GM23338 (cell line): ENCODE results near the gene PXYLP1. TPM values are rescaled to one million over a fixed set of nuclear protein-coding genes. Genes with fewer than 3 reads are reported as not detected.

Experiments
- ATAC-seq: fragments of 200-7000 bp; cut with Tn5 transposase; 3 replicates; pipeline ENCODE4 v1.9.1; 2020
- DNase-seq: peaks from one replicate; pipeline ENCODE4 v3.0.0-alpha.2; 2015; ENCODE audit warnings: low spot score
- H2AFZ ChIP-seq: fragments of 200-600 bp; sonication (generic); 2 replicates; pipeline ENCODE4 v1.8.0; 2016; ENCODE audit warnings: antibody characterized with exemption, mild to moderate bottlenecking, moderate library complexity
- H3F3A ChIP-seq: fragments of 200-600 bp; sonication (generic); replicated peaks from 2 replicates; pipeline ENCODE4 v1.8.0; 2017; ENCODE audit warnings: antibody characterized with exemption, mixed run types, low read depth
- H3K27ac ChIP-seq: fragments of 200-600 bp; sonication (generic); 2 replicates; pipeline ENCODE4 v1.6.1; 2016; ENCODE audit warnings: low read depth
- H3K27me3 ChIP-seq: fragments of 200-600 bp; sonication (generic); 2 replicates; pipeline ENCODE4 v1.8.0; 2016; ENCODE audit warnings: mild to moderate bottlenecking, mixed run types, moderate library complexity; ENCODE audit not compliant: insufficient read depth
- H3K36me3 ChIP-seq: fragments of 200-600 bp; sonication (generic); 2 replicates; pipeline ENCODE4 v1.8.0; 2016; ENCODE audit warnings: mild to moderate bottlenecking; ENCODE audit not compliant: insufficient read depth
- H3K4me1 ChIP-seq: fragments of 200-600 bp; sonication (generic); 2 replicates; pipeline ENCODE4 v1.8.0; 2016; ENCODE audit warnings: mild to moderate bottlenecking, moderate library complexity; ENCODE audit not compliant: insufficient read depth
- H3K4me2 ChIP-seq: fragments of 200-600 bp; sonication (generic); 2 replicates; pipeline ENCODE4 v1.7.1; 2017; ENCODE audit warnings: mixed run types
- H3K4me3 ChIP-seq: fragments of 200-600 bp; sonication (generic); 2 replicates; pipeline ENCODE4 v1.6.1; 2016; ENCODE audit warnings: mixed run types
- H3K79me2 ChIP-seq: fragments of 200-600 bp; sonication (generic); replicated peaks from 2 replicates; pipeline ENCODE4 v1.8.0; 2017; ENCODE audit warnings: mild to moderate bottlenecking; ENCODE audit not compliant: insufficient read depth
- H3K9me2 ChIP-seq: fragments of 200-600 bp; sonication (generic); 2 replicates; pipeline ENCODE4 v1.8.0; 2017; ENCODE audit not compliant: insufficient read depth
- H4K20me1 ChIP-seq: fragments of 200-600 bp; sonication (generic); replicated peaks from 2 replicates; pipeline ENCODE4 v1.8.0; 2017; ENCODE audit warnings: mild to moderate bottlenecking; ENCODE audit not compliant: insufficient read depth
- H3K27ac Mint-ChIP-seq: 2 replicates; pipeline ENCODE4 v1.8.0; 2020; ENCODE audit warnings: inconsistent platforms, mild to moderate bottlenecking, moderate library complexity, mixed read lengths
- H3K27me3 Mint-ChIP-seq: 3 replicates; pipeline ENCODE4 v1.8.0; 2022; ENCODE audit warnings: low read depth, mild to moderate bottlenecking, moderate library complexity, mixed read lengths, inconsistent platforms; ENCODE audit not compliant: insufficient read depth, poor library complexity
- H3K36me3 Mint-ChIP-seq: 3 replicates; pipeline ENCODE4 v1.8.0; 2021; ENCODE audit warnings: low read depth, mild to moderate bottlenecking, inconsistent platforms, moderate library complexity, mixed read lengths
- H3K4me1 Mint-ChIP-seq: 3 replicates; pipeline ENCODE4 v1.8.0; 2020; ENCODE audit warnings: mild to moderate bottlenecking, inconsistent platforms, mixed read lengths
- H3K4me3 Mint-ChIP-seq: 3 replicates; pipeline ENCODE4 v1.8.0; 2021; ENCODE audit warnings: moderate library complexity, mild to moderate bottlenecking, inconsistent platforms, mixed read lengths
- H3K9me3 Mint-ChIP-seq: 3 replicates; pipeline ENCODE4 v1.8.0; 2020; ENCODE audit warnings: moderate library complexity, mild to moderate bottlenecking, inconsistent platforms, mixed read lengths
- CREB1 ChIP-seq: fragments of 250-450 bp; sonication (Bioruptor Pico); IDR thresholded peaks from 2 replicates; pipeline ENCODE4 v1.5.0; 2020; ENCODE audit warnings: low read depth, mild to moderate bottlenecking, moderate library complexity
- CTCF ChIP-seq, 2 experiments: fragments of 200-600 bp in 1 of 2; sonication (generic) in 1 of 2; conservative IDR thresholded peaks; 2 replicates each; pipeline versions ENCODE4 v1.5.1 to v1.6.1; 2016 to 2017; ENCODE audit warnings: antibody characterized with exemption in 2 of 2, low read depth in 2 of 2, mild to moderate bottlenecking in 2 of 2, moderate library complexity in 1 of 2
- EZH2 ChIP-seq: fragments of 200-600 bp; sonication (generic); IDR thresholded peaks from one replicate; pipeline ENCODE4 v1.8.0; 2017; ENCODE audit warnings: antibody characterized with exemption, mild to moderate bottlenecking, low read depth; ENCODE audit not compliant: unreplicated experiment
- EZH2phosphoT487 ChIP-seq: fragments of 200-600 bp; sonication (generic); IDR thresholded peaks from one replicate; pipeline ENCODE4 v1.8.1; 2018; ENCODE audit warnings: antibody characterized with exemption; ENCODE audit not compliant: unreplicated experiment
- JUNB ChIP-seq: IDR thresholded peaks from one replicate; pipeline ENCODE4 v1.6.1; 2016; ENCODE audit warnings: antibody characterized with exemption; ENCODE audit not compliant: unreplicated experiment
- NANOG ChIP-seq: IDR thresholded peaks from 2 replicates; pipeline ENCODE4 v1.6.1; 2016; ENCODE audit warnings: antibody characterized with exemption, borderline replicate concordance
- POLR2AphosphoS5 ChIP-seq: IDR thresholded peaks from 2 replicates; pipeline ENCODE4 v1.6.1; 2016; ENCODE audit warnings: antibody characterized with exemption, low read depth
- REST ChIP-seq: IDR thresholded peaks from one replicate; pipeline ENCODE4 v1.6.1; 2018; ENCODE audit warnings: antibody characterized with exemption; ENCODE audit not compliant: unreplicated experiment
- STAT1 ChIP-seq: IDR thresholded peaks from one replicate; pipeline ENCODE4 v1.6.1; 2016; ENCODE audit warnings: antibody characterized with exemption; ENCODE audit not compliant: unreplicated experiment
- ZNF114 ChIP-seq: fragments of 250-450 bp; sonication (Bioruptor Pico); IDR thresholded peaks from 2 replicates; pipeline ENCODE4 v1.5.0; 2020; ENCODE audit warnings: mild to moderate bottlenecking, moderate library complexity
- ZNF331 ChIP-seq: fragments of 250-450 bp; sonication (Bioruptor Pico); IDR thresholded peaks from 2 replicates; pipeline ENCODE4 v1.5.0; 2020; ENCODE audit warnings: low read depth, mild to moderate bottlenecking, moderate library complexity
- polyA plus RNA-seq: library from polyadenylated mRNA; unstranded; fragments of >200 nt; fragmentation: Nextera tagmentation; extraction: Ambion mirVana; gene quantifications from 2 replicates; pipeline ENCODE4 v1.2.1, GENCODE V29; 2016
- total RNA-seq: library from RNA; depleted of rRNA; stranded (reverse); fragments of >200 nt; shearing (Covaris generic); gene quantifications from 2 replicates; pipeline ENCODE4 v1.2.3, GENCODE V29; 2014
- TF ChIP-seq, protein P1 (sequence below): IDR thresholded peaks from 2 replicates; pipeline ENCODE4 v1.6.1; 2016; ENCODE audit warnings: antibody characterized with exemption
- TF ChIP-seq, protein P2 (sequence below): fragments of 250-450 bp; sonication (Bioruptor Pico); IDR thresholded peaks from 2 replicates; pipeline ENCODE4 v1.5.0; 2020; ENCODE audit warnings: mild to moderate bottlenecking, moderate library complexity

The PXYLP1 gene
- total and polyA plus RNA-seq, 2 experiments from 2014 or later = 8.9 to 20.1 TPM

GRCh38 chr3:141240286-141240685 is 8.7 kb downstream of the PXYLP1 start:
- no peak overlapping the region for H2AFZ ChIP-seq
- Mint-ChIP-seq H3K27me3 (peaks cover 5% of the 10 kb centered on the region), H3K4me1 (peaks cover 48% of the 10 kb centered on the region), H3K9me3 (no peaks in the 10 kb centered on the region), H3K36me3 (peaks cover 12% of the 10 kb centered on the region; the same call in 2 of the 3 replicates), H3K4me3 (no peak overlapping the region), H3K27ac (no peak overlapping the region)
- H3K4me3 ChIP-seq = no peak overlapping the region
- H3K36me3 ChIP-seq = no peaks in the 10 kb centered on the region; the same call in 1 of the 2 replicates
- H3K4me2 ChIP-seq = no peak overlapping the region
- 0 out of 2 replicates have a peak, but pooled peaks cover 2% of the 10 kb centered on the region for H4K20me1 ChIP-seq
- no peak for ATAC-seq
- no peaks in the 10 kb centered on the region for H3K27me3 ChIP-seq
- no peak for DNase-seq
- H3K4me1 ChIP-seq = peaks cover 20% of the 10 kb centered on the region
- H3F3A ChIP-seq = no peaks in the 10 kb centered on the region
- H3K79me2 ChIP-seq = peaks cover 6% of the 10 kb centered on the region; the same call in 1 of the 2 replicates
- H3K9me2 ChIP-seq = no peaks in the 10 kb centered on the region
- H3K27ac ChIP-seq = no peak overlapping the region
- TF ChIP-seq NANOG = no peak
- TF ChIP-seq ZNF114 = no peak
- TF ChIP-seq, protein P1, sequence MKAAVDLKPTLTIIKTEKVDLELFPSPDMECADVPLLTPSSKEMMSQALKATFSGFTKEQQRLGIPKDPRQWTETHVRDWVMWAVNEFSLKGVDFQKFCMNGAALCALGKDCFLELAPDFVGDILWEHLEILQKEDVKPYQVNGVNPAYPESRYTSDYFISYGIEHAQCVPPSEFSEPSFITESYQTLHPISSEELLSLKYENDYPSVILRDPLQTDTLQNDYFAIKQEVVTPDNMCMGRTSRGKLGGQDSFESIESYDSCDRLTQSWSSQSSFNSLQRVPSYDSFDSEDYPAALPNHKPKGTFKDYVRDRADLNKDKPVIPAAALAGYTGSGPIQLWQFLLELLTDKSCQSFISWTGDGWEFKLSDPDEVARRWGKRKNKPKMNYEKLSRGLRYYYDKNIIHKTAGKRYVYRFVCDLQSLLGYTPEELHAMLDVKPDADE = no peak
- TF ChIP-seq STAT1 = no peak
- TF ChIP-seq EZH2phosphoT487 = no peak
- no peak for TF ChIP-seq CTCF (conservative IDR thresholded peaks at IDR 0.05; ENCODE audit: low read depth in 2 of 2)
- no peak for TF ChIP-seq ZNF331 (CRISPR knock-in tag)
- no peak for TF ChIP-seq EZH2
- TF ChIP-seq CREB1 (CRISPR knock-in tag) = no peak
- TF ChIP-seq, protein P2, sequence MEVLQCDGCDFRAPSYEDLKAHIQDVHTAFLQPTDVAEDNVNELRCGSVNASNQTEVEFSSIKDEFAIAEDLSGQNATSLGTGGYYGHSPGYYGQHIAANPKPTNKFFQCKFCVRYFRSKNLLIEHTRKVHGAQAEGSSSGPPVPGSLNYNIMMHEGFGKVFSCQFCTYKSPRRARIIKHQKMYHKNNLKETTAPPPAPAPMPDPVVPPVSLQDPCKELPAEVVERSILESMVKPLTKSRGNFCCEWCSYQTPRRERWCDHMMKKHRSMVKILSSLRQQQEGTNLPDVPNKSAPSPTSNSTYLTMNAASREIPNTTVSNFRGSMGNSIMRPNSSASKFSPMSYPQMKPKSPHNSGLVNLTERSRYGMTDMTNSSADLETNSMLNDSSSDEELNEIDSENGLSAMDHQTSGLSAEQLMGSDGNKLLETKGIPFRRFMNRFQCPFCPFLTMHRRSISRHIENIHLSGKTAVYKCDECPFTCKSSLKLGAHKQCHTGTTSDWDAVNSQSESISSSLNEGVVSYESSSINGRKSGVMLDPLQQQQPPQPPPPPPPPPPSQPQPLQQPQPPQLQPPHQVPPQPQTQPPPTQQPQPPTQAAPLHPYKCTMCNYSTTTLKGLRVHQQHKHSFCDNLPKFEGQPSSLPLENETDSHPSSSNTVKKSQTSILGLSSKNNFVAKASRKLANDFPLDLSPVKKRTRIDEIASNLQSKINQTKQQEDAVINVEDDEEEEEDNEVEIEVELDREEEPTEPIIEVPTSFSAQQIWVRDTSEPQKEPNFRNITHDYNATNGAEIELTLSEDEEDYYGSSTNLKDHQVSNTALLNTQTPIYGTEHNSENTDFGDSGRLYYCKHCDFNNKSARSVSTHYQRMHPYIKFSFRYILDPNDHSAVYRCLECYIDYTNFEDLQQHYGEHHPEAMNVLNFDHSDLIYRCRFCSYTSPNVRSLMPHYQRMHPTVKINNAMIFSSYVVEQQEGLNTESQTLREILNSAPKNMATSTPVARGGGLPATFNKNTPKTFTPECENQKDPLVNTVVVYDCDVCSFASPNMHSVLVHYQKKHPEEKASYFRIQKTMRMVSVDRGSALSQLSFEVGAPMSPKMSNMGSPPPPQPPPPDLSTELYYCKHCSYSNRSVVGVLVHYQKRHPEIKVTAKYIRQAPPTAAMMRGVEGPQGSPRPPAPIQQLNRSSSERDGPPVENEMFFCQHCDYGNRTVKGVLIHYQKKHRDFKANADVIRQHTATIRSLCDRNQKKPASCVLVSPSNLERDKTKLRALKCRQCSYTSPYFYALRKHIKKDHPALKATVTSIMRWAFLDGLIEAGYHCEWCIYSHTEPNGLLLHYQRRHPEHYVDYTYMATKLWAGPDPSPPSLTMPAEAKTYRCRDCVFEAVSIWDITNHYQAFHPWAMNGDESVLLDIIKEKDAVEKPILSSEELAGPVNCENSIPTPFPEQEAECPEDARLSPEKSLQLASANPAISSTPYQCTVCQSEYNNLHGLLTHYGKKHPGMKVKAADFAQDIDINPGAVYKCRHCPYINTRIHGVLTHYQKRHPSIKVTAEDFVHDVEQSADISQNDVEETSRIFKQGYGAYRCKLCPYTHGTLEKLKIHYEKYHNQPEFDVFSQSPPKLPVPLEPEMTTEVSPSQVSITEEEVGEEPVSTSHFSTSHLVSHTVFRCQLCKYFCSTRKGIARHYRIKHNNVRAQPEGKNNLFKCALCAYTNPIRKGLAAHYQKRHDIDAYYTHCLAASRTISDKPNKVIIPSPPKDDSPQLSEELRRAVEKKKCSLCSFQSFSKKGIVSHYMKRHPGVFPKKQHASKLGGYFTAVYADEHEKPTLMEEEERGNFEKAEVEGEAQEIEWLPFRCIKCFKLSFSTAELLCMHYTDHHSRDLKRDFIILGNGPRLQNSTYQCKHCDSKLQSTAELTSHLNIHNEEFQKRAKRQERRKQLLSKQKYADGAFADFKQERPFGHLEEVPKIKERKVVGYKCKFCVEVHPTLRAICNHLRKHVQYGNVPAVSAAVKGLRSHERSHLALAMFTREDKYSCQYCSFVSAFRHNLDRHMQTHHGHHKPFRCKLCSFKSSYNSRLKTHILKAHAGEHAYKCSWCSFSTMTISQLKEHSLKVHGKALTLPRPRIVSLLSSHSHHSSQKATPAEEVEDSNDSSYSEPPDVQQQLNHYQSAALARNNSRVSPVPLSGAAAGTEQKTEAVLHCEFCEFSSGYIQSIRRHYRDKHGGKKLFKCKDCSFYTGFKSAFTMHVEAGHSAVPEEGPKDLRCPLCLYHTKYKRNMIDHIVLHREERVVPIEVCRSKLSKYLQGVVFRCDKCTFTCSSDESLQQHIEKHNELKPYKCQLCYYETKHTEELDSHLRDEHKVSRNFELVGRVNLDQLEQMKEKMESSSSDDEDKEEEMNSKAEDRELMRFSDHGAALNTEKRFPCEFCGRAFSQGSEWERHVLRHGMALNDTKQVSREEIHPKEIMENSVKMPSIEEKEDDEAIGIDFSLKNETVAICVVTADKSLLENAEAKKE = no peak
- TF ChIP-seq REST = no peak
- no peak for TF ChIP-seq POLR2AphosphoS5
- no peak for TF ChIP-seq JUNB
